GM21619 (cell line): ENCODE results near the gene ANKRD40.
"Not testable (repeated sequence)": the region's sequence is repeated elsewhere in the genome, so short reads cannot be mapped to it uniquely, and the experiment has no call there.

Source experiments
- ATAC-seq: cut with Tn5 transposase; IDR thresholded peaks from one replicate; pipeline ENCODE4 v1.9.1; 2021; ENCODE audit not compliant: unreplicated experiment

The ANKRD40 gene

DNA sequence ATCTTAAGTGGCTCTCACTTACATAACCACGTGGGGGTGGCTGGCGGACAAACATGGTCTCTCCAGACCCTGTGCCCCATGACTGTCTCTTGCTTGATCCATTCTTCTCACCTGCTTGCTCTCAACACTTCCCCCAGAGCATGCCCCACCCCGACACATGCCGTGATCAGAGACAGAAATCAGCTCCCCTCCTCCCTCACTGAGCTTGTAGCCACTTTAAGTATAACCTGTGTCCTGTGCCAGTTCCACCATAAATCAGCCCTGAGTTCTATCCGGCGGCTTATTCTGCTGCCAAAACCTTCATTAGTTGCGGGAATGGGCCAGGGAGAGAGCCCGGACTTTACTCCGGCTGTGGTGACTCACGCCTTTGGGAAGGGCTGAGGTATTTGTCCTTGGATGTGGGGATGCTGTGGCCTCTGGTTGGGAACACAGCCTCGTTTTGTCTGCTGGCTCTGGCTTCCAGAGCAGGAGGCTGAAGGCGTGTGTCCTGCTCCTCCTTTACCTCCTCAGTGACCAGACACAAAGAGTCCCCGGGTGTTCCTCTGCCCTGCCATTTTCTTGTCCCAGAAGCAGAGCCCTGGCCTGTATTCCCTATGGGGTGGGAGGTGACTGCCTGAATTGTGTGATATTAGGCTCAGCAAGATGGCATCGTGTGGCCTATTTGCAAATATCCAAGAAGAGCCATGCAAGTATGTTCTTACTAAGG is 21.1 kb downstream of the ANKRD40 start:
- ATAC-seq: no peak

- no peak for ATAC-seq
These were observed 21.8 kb downstream of the ANKRD40 start for GRCh38 chr17:50685691-50686493.

DNA sequence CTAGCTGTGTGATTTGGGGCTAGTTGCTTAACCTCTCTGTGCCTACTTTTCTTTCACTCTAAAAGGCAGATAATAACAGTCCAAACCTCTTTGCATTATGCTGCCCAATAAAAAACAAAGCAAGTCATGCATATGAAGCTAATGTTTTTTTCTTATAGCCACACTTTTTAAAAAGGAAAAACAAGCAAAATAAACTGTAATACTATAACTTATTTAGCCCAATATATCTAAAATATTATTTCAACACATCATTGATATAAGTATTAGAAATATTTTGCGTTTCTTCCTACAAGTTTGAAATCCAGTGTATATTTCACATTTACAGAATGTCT is 22.4 kb downstream of the ANKRD40 start:
- no peak for ATAC-seq

DNA sequence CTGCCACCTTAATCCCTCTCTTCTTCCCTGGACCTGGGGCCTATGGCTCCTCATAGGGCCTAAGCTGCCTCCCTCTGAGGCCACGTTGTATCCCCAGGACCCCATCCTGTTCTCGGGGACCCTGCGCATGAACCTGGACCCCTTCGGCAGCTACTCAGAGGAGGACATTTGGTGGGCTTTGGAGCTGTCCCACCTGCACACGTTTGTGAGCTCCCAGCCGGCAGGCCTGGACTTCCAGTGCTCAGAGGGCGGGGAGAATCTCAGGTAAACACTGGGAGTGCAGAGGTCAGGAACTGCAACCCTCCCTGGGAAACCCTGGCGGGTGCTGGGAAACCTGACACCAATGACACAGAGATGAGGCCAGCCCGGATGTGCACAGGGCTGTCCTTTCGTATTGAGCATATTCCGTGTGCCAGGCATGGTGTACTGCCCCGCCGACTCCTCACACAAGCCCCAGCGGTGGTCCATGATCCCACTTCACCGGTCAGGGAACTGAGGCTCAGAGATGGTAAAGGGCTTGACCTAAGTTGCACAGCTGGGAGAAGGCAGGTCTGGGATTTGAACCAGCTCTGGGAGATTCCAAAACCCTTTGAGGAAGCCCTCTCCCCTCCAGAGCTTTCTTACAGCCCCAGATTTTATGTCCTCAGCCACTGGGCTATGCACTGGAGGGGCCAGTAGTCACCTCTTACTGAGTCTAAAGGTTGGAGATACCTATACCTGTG is 22.9 kb downstream of the ANKRD40 start:
- no peak for ATAC-seq

DNA sequence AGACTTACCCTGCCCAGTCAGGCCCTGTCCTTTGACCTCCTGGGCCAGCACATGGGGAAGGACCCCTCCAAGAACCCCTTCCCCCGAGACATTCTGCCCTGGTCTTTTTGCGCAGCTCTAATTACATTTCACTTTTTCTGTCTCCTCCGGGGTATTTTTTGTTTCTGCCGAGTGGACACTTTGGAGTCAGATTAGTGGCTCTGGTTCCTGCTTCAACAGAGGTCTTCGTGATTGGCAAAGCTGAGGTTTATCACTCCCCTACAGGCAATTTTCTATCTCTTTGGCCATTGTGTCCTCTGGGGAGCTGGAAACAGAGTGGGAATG is 23.5 kb downstream of the ANKRD40 start:
- no peak for ATAC-seq

DNA sequence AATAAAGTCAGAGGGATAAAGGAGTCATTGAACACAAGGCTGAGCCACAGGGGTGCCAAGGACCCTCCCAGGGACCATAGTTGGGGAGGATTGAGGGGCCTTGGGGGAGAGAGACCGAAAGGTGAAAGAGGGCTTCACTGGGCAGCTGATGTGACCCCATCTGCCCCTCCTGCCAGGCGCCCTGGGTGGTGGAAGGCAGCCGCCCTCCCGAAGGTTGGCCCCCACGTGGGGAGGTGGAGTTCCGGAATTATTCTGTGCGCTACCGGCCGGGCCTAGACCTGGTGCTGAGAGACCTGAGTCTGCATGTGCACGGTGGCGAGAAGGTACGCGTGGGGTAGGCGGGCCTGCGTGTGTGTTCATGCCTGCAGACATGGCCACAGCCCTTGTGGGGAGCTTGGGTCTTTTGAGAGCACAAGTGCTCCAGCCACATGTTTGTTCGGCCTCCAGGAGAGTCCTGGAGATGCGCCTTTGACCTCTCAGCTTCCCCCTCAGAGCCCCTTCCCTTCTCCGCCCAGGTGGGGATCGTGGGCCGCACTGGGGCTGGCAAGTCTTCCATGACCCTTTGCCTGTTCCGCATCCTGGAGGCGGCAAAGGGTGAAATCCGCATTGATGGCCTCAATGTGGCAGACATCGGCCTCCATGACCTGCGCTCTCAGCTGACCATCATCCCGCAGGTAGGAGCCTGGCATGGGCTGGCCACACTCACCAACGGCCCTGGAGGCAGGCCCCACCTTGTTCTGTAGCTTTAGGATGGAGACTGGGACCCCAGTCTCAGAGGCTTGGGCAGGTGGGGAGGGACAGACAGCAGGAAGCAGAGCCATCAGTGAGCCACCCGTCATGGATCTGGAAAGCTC is 24.1 kb downstream of the ANKRD40 start:
- ATAC-seq: no peak

DNA sequence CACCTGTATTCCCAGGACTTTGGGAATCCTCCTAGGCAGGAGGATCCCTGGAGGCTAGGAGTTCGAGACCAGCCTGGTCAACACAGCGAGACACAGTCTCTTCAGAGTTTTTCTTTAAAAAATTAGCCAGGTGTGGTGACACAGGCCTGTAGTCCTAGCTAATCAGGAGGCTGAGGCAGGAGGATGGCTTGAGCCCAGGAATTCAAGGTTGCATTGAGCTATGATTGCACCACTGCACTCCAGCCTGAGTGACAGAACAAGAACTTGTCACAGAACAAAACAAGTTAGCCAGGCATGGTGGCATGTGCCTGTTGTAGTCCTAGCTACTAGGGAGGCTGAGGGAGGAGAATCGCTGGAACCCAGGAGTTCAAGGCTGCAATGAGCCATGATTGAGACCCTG is 24.8 kb downstream of the ANKRD40 start:
- no peak for ATAC-seq

GRCh38 chr17:50682441-50682840 is 25.3 kb downstream of the ANKRD40 start:
- no peak for ATAC-seq

DNA sequence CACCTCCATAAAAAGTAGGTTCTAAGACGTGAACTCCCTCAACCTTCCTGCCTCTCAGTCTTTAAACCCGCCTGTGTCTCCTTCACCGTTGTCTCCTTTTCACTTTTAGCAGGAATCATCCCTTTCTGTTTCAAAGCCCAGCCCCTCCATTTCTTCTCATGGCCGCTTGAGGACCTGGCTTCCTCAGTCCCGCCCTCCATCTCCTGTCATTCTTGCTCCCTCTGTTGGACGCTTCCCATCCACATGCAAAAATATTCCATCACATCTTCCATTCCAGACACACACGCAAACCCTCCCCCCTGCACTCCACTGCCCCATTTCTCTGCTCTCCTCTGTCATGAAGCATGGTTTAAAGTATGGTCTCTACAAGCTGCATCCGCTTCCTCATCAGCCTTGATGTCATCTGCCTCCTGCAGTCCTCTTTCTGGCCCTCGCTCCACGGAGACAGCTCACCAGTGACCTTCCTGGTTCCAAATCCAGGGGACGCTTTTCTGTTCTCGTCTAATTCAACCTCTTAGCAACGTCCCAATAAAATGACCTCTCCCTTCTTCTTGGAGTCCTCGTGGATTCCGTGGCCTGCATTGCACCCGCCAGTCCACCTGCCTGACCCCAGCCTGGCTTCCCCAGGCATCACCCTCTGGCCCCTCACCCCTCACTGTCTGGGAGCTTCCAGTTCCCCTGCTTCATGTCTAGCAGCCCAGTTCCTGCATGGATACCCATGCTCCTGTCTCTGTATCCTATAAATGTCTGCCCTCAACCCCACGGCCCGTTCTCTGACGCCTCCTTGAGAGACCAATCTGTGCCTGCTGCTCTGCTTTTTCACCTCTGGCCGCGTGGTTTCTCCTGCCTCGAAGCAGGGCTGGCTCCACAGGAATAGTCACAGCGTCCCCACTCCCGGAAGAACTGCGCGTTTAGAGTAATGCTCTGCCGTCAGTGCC is 26.2 kb downstream of the ANKRD40 start:
- no peak for ATAC-seq

DNA sequence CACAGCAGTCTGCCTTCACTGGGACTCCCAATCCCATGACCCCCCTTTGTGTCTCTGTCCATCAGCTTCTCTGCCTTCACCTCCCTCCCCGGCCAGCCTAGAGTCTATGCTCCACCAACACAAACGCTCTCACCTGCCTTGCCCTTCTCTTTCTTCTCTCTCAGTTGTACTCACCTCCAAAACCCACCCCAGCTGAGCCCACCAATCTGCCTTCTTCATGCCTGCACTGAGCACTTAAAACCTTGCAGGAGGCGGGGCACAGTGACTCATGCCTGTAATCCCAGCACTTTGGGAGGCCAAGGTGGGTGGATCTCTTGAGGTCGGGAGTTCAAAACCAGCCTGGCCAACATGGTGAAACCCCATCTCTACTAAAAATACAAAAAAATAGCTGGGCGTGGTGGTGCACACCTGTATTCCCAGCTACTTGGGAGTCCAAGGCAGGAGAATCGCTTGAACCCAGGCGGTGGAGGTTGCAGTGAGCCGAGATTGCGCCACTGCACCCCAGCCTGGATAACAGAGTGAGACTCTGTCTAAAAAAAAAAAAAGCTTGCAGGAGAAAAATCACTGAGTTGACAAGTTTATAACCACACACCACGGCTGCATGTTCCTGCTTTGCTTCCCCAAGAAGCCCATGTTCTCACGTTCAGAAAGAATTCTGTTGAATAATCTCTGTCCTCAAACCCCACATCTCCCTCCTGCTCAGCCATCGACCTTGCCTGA is 27.0 kb downstream of the ANKRD40 start:
- ATAC-seq: not testable (repeated sequence)

DNA sequence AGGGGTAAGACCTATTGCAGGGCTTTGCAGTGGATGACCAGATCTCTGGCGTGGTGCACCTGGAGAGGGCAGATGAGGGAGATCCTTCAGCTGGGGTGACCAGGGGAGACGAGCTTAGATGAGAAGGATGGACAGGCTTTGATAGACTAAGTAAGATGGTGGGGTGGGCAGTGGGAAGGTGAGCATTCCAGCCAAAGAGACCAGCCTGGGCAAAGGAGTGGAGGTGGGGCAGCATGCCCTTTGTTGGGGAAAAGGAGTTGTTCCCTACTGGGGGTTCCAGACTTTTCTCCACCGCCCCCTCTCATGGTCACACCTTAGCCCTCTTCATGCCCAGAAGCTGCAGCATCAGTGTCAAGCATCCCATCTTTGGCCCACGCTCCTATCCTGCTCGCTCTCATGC is 27.6 kb downstream of the ANKRD40 start:
- no peak for ATAC-seq

- ATAC-seq: no peak
These were observed 28.6 kb downstream of the ANKRD40 start for GRCh38 chr17:50679008-50679544.

DNA sequence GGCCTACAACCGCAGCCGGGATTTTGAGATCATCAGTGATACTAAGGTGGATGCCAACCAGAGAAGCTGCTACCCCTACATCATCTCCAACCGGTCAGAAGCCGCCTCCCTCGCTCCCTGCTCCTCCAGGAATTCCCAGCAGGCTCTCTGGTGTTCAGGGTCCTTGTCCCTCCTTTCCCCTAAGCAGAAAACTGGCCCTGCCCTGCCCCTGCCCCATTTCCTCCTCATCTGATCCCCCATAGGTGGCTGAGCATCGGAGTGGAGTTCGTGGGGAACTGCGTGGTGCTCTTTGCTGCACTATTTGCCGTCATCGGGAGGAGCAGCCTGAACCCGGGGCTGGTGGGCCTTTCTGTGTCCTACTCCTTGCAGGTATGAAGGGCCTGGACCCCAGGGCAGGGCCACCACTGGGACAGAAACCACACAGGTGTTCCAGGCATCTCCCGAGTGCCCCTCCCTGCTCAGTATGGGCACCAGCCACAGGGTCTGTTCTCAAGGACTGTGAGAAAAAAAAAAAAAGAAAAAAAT is 29.8 kb downstream of the ANKRD40 start:
- ATAC-seq: no peak

- ATAC-seq: no peak
These were observed 31.4 kb downstream of the ANKRD40 start for GRCh38 chr17:50676065-50676975.

DNA sequence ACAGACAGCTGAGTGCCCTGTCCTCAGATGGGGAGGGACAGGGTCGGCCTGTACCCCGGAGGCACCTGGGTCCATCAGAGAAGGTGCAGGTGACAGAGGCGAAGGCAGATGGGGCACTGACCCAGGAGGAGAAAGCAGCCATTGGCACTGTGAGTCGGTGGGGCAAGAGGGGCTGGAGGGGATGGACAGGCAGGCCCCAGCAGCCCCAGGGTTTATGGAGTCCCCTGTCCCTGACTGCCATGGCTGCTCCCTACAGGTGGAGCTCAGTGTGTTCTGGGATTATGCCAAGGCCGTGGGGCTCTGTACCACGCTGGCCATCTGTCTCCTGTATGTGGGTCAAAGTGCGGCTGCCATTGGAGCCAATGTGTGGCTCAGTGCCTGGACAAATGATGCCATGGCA is 32.1 kb downstream of the ANKRD40 start:
- ATAC-seq: no peak

GRCh38 chr17:50675190-50675589 is 32.5 kb downstream of the ANKRD40 start:
- no peak for ATAC-seq

DNA sequence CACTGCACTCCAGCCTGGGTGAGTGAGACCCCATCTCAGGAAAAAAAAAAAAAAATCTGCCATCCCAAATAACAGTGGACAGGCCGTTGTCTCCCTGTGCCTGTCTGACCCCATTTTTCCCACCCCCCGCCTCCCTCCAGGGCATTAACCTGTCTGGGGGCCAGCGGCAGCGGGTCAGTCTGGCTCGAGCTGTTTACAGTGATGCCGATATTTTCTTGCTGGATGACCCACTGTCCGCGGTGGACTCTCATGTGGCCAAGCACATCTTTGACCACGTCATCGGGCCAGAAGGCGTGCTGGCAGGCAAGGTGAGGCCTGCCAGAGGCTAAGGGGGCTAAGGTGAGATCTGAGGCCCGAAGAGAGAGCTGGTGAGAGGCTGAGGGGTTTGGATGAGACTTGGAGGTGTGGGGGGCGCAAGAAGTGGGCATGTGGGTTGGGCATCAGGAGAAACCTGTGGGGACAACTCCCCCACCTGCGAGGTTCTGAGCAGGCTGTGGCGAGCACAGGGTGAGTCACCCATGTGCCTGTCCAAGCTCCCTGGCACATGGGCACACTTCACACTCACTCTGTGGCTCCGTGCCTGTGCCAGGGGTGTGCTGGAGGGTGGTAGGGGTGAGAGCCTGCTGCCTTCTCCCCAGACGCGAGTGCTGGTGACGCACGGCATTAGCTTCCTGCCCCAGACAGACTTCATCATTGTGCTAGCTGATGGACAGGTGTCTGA is 34.7 kb downstream of the ANKRD40 start:
- ATAC-seq: no peak
